WI38 (cell line): ENCODE measurements around the gene RSPH4A.
"Not testable (repeated sequence)": the region's sequence is repeated elsewhere in the genome, so short reads cannot be mapped to it uniquely, and the experiment has no call there.

Experiments
- H3K4me3 ChIP-seq: 2 replicates; pipeline ENCODE4 v1.5.1; 2011; ENCODE audit warnings: low read depth, mild to moderate bottlenecking, control low read depth, low read length
- CTCF ChIP-seq: IDR thresholded peaks from 2 replicates; pipeline ENCODE4 v1.5.1; 2012; ENCODE audit warnings: low read depth, mild to moderate bottlenecking, control low read depth, low read length

RSPH4A gene

GRCh38 chr6:116595247-116595646 is 21.0 kb upstream of the RSPH4A start:
- no peak overlapping the region for H3K4me3 ChIP-seq
- TF ChIP-seq CTCF: no peak

GRCh38 chr6:116596815-116597214 is 19.5 kb upstream of the RSPH4A start:
- TF ChIP-seq CTCF: no peak
- no peak overlapping the region for H3K4me3 ChIP-seq

GRCh38 chr6:116603916-116604315 is 12.4 kb upstream of the RSPH4A start:
- H3K4me3 ChIP-seq: not testable (repeated sequence)

- not testable (repeated sequence) for H3K4me3 ChIP-seq
Observed at GRCh38 chr6:116604868-116605267, 11.4 kb upstream of the RSPH4A start.

GRCh38 chr6:116605935-116606334 is 10.3 kb upstream of the RSPH4A start:
- no peak overlapping the region for H3K4me3 ChIP-seq
- no peak for TF ChIP-seq CTCF

- no peak overlapping the region for H3K4me3 ChIP-seq
- no peak for TF ChIP-seq CTCF
Observed at GRCh38 chr6:116611056-116611455, 5.2 kb upstream of the RSPH4A start.

- no peak for TF ChIP-seq CTCF
- H3K4me3 ChIP-seq: peak overlapping the region; percentile 70
Observed at GRCh38 chr6:116616737-116617053, 416 bp downstream of the RSPH4A start.

- TF ChIP-seq CTCF: no peak
- H3K4me3 ChIP-seq: no peak overlapping the region
Observed at GRCh38 chr6:116624036-116624805, 7.9 kb downstream of the RSPH4A start.
